ENCODE data around the gene TRMT13. TPM values are rescaled to one million over a fixed set of nuclear protein-coding genes. Genes with fewer than 3 reads are reported as not detected.

Gene TRMT13
- total RNA-seq, 4 donors from 2014 or later: 6.2 to 25.7 (median 9.3) TPM

DNA sequence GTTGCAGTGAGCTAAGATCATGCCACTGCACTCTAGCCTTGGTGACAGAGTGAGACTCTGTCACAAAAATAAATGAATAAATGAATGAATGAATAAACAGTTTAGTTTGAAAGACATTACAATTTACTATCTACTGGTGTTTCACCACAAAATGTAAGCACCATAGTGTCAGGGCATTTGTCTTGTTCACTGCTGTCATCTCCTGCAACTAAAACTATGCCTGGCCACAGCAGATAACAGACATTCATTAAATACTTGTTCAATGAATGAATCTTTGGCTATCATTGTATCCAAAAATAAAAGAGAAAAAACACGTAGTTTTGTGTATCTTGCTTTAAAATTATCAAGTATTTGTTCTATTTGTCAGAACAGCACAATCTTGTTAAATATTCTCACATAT, 32.8 kb upstream of the TRMT13 start:
- WGBS: 64% methylated on average over 1 of the region's 1 CpG
- H3K4me1 ChIP-seq: no peaks in the 10 kb centered on the region
- no peak for TF ChIP-seq POLR2A (IDR thresholded peaks at IDR 0.05; ENCODE audit: low read depth)
- TF ChIP-seq, protein P1, sequence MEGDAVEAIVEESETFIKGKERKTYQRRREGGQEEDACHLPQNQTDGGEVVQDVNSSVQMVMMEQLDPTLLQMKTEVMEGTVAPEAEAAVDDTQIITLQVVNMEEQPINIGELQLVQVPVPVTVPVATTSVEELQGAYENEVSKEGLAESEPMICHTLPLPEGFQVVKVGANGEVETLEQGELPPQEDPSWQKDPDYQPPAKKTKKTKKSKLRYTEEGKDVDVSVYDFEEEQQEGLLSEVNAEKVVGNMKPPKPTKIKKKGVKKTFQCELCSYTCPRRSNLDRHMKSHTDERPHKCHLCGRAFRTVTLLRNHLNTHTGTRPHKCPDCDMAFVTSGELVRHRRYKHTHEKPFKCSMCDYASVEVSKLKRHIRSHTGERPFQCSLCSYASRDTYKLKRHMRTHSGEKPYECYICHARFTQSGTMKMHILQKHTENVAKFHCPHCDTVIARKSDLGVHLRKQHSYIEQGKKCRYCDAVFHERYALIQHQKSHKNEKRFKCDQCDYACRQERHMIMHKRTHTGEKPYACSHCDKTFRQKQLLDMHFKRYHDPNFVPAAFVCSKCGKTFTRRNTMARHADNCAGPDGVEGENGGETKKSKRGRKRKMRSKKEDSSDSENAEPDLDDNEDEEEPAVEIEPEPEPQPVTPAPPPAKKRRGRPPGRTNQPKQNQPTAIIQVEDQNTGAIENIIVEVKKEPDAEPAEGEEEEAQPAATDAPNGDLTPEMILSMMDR (IDR thresholded peaks at IDR 0.05): no peak
- no peak for TF ChIP-seq EP300 (IDR thresholded peaks at IDR 0.05)
- TF ChIP-seq POLR2AphosphoS5 (IDR thresholded peaks at IDR 0.05): no peak
- no peaks in the 10 kb centered on the region for H3K27me3 ChIP-seq
- DNase-seq (ENCODE audit: extremely low spot score): no peak
- no peak overlapping the region for H3K27ac ChIP-seq (replicated peaks in 1 of 4)
- H3K9me3 ChIP-seq: peaks cover 0 to 1% (median 0%) of the 10 kb centered on the region in 4 donors
- H3K36me3 ChIP-seq: peaks cover 10 to 73% (median 22%) of the 10 kb centered on the region in 4 donors
- H3K4me3 ChIP-seq: no peak overlapping the region
- intact Hi-C loops (cut with DNase I): no loop called here

DNA sequence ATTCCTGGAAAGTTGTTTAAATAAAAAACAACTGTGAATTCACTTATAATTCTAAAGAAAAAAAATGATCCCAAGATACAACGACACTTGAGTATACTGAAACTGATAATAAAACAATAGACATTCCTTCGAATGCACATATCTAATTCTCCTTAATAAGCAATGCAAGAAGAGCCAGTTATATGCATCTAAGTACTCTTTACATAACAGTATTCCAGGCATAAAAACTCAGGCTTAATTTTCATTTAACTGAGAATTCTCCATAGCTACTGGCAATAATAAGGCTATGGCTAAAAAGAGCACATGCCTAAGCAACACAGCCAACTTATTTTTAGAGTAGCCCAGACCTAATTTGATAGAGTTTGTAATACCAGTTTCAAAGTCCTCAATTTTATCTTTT, 31.4 kb upstream of the TRMT13 start:
- Histone ChIP-seq H3K27me3 (no peaks in the 10 kb centered on the region), H3K27ac (replicated peaks in 1 of 4) (no peak overlapping the region), H3K4me3 (no peak overlapping the region), H3K9me3 (no peaks in the 10 kb centered on the region), H3K4me1 (no peaks in the 10 kb centered on the region), H3K36me3 (peaks cover 4 to 82% (median 33%) of the 10 kb centered on the region in 4 donors)
- WGBS: 90% methylated on average over 2 of the region's 2 CpGs
- intact Hi-C loops (cut with DNase I): no loop called here
- no peak for DNase-seq (ENCODE audit: extremely low spot score)
- TF ChIP-seq EP300 (IDR thresholded peaks at IDR 0.05) (no peak), POLR2A (IDR thresholded peaks at IDR 0.05; ENCODE audit: low read depth) (no peak), POLR2AphosphoS5 (IDR thresholded peaks at IDR 0.05) (no peak)
- TF ChIP-seq, protein P1 (IDR thresholded peaks at IDR 0.05): no peak

DNA sequence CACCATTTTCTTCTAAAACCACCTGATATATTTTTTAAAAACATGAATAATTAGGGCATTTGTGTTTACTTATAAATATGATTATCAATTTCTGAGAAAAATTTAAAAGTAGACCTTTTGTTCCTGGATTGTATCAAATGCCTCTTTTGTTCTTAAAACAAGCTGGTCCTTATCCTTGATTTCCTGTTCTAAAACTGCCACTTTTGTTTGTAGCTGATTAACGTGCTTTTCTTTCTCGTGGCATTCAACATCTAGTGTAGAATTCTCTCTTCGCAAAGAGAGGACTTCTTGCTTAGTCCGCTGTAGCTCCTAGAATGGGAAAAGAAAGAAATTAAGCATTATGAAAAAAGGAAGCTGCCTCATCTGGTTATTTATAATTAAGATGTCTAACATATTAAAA, 25.3 kb upstream of the TRMT13 start:
- Histone ChIP-seq H3K9me3 (no peaks in the 10 kb centered on the region), H3K36me3 (peaks cover 0 to 60% (median 37%) of the 10 kb centered on the region in 4 donors), H3K27ac (replicated peaks in 1 of 4) (no peak overlapping the region), H3K4me1 (no peaks in the 10 kb centered on the region), H3K4me3 (no peak overlapping the region), H3K27me3 (no peaks in the 10 kb centered on the region)
- 88% methylated on average over 4 of the region's 4 CpGs for whole genome bisulfite sequencing
- no peak for DNase-seq (ENCODE audit: extremely low spot score)
- intact Hi-C loops (cut with DNase I): no loop called here
- TF ChIP-seq EP300 (IDR thresholded peaks at IDR 0.05) (no peak), POLR2A (IDR thresholded peaks at IDR 0.05; ENCODE audit: low read depth) (no peak), POLR2AphosphoS5 (IDR thresholded peaks at IDR 0.05) (no peak)
- TF ChIP-seq, protein P1 (IDR thresholded peaks at IDR 0.05): no peak

DNA sequence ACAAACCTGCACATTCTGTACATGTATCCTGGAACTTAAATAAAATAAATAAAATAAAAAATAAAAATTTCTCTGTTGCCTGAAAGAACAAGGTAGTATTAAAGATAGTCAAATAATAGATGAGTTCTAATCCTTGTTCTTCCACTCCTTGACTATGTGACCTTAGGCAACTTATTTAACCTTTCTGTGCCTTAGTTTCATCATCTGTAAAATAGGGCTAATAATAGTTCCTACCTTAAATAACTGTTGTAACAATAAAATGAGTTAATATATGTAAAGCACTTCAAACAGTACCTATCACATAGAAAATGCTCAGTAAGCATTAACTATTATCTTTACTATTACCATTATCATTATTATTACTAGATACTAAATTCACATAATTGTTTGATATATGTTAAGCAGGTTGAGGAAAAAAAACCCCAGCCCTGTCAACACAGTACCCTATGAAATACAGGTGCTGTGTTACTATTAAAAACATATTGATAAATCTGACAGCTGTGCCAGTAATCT, 23.4 kb upstream of the TRMT13 start:
- H3K27ac ChIP-seq (replicated peaks in 1 of 4): no peak overlapping the region

More for the DNA sequence above, 23.4 kb upstream of the TRMT13 start:
- Histone ChIP-seq H3K4me3 (no peak overlapping the region), H3K27me3 (no peaks in the 10 kb centered on the region), H3K9me3 (no peaks in the 10 kb centered on the region), H3K36me3 (peaks cover 0 to 44% (median 25%) of the 10 kb centered on the region in 4 donors), H3K4me1 (no peaks in the 10 kb centered on the region)
- intact Hi-C loops (cut with DNase I): no loop called here
- DNase-seq (ENCODE audit: extremely low spot score): no peak
- no peak for TF ChIP-seq POLR2A (IDR thresholded peaks at IDR 0.05; ENCODE audit: low read depth)
- TF ChIP-seq POLR2AphosphoS5 (IDR thresholded peaks at IDR 0.05): no peak
- TF ChIP-seq, protein P1 (IDR thresholded peaks at IDR 0.05): no peak
- TF ChIP-seq EP300 (IDR thresholded peaks at IDR 0.05): no peak

Measured in esophagus muscularis mucosa (tissue), 4 donors.